ENCODE data around the gene LILRB5.

LILRB5 gene

DNA sequence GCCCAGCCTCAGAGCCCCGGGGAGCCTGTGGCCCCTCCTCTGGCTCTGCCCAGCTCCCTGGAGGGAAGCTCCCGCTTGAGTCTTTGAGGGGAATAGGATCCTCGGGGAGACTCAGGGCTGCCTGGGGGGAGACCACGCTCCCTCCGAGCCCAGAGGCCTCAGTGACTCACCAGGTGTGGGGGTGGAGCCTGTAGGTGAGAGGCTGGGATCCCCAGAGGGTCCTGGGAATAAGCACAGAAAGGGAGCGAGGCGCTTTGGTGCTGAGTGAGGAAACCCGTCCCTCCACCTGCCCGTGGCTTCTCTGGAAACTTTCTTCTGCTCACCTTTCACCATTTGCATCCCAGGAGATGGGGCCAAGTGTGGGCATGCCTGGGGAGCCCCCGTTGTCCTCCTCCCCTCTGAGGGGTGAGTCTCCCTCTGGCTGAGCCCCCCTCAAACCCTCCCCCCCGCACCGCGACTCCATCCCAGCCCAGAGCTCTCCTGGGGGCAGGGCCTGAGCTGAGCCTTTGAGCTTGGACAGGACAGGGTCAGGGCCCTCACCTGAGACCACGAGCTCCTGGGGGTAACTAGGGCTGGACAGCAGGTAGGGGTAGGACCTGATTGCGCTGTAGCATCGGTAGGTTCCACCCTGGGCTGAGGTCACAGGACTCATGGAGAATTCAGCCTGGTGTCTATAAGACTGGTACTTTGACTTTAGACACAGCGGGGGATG, 2.7 kb downstream of the LILRB5 start:
- TF ChIP-seq, protein P1, sequence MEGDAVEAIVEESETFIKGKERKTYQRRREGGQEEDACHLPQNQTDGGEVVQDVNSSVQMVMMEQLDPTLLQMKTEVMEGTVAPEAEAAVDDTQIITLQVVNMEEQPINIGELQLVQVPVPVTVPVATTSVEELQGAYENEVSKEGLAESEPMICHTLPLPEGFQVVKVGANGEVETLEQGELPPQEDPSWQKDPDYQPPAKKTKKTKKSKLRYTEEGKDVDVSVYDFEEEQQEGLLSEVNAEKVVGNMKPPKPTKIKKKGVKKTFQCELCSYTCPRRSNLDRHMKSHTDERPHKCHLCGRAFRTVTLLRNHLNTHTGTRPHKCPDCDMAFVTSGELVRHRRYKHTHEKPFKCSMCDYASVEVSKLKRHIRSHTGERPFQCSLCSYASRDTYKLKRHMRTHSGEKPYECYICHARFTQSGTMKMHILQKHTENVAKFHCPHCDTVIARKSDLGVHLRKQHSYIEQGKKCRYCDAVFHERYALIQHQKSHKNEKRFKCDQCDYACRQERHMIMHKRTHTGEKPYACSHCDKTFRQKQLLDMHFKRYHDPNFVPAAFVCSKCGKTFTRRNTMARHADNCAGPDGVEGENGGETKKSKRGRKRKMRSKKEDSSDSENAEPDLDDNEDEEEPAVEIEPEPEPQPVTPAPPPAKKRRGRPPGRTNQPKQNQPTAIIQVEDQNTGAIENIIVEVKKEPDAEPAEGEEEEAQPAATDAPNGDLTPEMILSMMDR (IDR thresholded peaks at IDR 0.05) = no peak

- TF ChIP-seq, protein P1 (IDR thresholded peaks at IDR 0.05) = no peak
These were observed 3.5 kb downstream of the LILRB5 start for GRCh38 chr19:54253331-54254194.

DNA sequence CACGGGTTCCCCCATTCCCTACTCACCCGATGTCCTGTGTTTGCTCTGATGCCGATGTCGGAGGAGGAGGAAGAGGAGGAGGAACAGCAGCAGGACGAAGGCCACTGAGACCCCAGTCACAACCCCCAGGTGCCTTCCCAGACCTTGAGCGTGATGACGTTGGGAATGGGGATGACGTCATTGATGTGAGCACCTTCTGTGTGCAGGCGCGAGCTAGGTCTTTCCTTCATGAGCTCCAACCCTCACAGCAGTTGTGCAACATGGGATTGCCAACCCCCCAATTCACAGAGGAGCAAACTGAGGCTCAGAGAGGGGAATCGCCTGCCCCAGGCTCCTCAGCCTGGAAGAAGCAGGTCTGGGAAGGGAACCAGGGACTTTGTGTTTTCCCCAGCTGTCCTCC, 4.2 kb downstream of the LILRB5 start:
- TF ChIP-seq, protein P1 (IDR thresholded peaks at IDR 0.05) = no peak

DNA sequence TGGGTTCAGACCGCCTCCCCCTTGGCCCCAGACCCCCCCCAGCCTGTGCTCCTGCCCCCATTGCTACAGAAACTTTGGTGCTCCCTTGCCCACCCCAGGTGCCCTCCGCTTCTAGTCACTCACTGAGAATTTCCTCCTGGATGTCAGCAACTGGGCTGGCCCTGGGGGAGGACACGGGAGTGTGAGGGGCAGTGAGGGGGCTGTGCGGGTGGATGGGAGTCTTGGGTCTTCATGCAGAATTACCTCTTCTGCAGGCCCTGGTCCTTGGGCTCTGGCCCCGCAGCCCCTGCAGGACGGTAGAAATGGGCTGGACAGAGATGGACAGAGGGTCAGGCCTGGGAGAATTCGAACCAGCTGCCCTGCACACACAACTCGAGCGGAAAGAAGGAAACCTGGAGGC, 4.8 kb downstream of the LILRB5 start:
- TF ChIP-seq, protein P1 (IDR thresholded peaks at IDR 0.05) = no peak

GRCh38 chr19:54248016-54248601, 9.0 kb downstream of the LILRB5 start:
- TF ChIP-seq, protein P1 (IDR thresholded peaks at IDR 0.05) = no peak

GRCh38 chr19:54247106-54247930, 9.8 kb downstream of the LILRB5 start:
- TF ChIP-seq, protein P1 (IDR thresholded peaks at IDR 0.05) = no peak

GRCh38 chr19:54245936-54246335, 11.1 kb downstream of the LILRB5 start:
- TF ChIP-seq, protein P1 (IDR thresholded peaks at IDR 0.05) = no peak

Measured in LNCAP (cell line).